Loucy (cell line): ENCODE measurements around the gene HOXA1.

Experiments used
- H2AFZ ChIP-seq: fragments of 200-600 bp; sonication (generic); 2 replicates; pipeline ENCODE4 v1.6.0; 2016; ENCODE audit warnings: antibody characterized with exemption, mild to moderate bottlenecking, low read length, moderate library complexity
- H3F3A ChIP-seq: fragments of 200-600 bp; 2 replicates; pipeline ENCODE4 v1.6.0; 2016; ENCODE audit warnings: antibody characterized with exemption, low read depth, mild to moderate bottlenecking
- H3K27me3 ChIP-seq: fragments of 200-600 bp; sonication (generic); 2 replicates; pipeline ENCODE4 v1.6.1; 2014; ENCODE audit warnings: low read length, mild to moderate bottlenecking; ENCODE audit not compliant: insufficient read depth, poor library complexity, severe bottlenecking
- H3K36me3 ChIP-seq: fragments of 200-600 bp; sonication (generic); 2 replicates; pipeline ENCODE4 v1.6.1; 2016; ENCODE audit warnings: low read length; ENCODE audit not compliant: insufficient read depth
- H3K4me1 ChIP-seq: fragments of 200-600 bp; sonication (generic); 2 replicates; pipeline ENCODE4 v1.5.1; 2014; ENCODE audit warnings: low read length, mild to moderate bottlenecking; ENCODE audit not compliant: insufficient read depth, poor library complexity, severe bottlenecking
- H3K4me2 ChIP-seq: fragments of 200-600 bp; sonication (generic); 2 replicates; pipeline ENCODE4 v1.6.0; 2014; ENCODE audit warnings: antibody characterized with exemption, low read length, low read depth, mild to moderate bottlenecking; ENCODE audit not compliant: poor library complexity, severe bottlenecking
- H3K4me3 ChIP-seq: fragments of 200-600 bp; sonication (generic); 2 replicates; pipeline ENCODE4 v1.5.1; 2014; ENCODE audit warnings: low read length, mild to moderate bottlenecking, mixed read lengths; ENCODE audit not compliant: poor library complexity, severe bottlenecking
- H3K79me2 ChIP-seq: fragments of 200-600 bp; sonication (generic); 2 replicates; pipeline ENCODE4 v1.6.1; 2014; ENCODE audit warnings: low read length; ENCODE audit not compliant: insufficient read depth
- H3K9ac ChIP-seq: fragments of 200-600 bp; sonication (generic); 2 replicates; pipeline ENCODE4 v1.6.0; 2014; ENCODE audit warnings: mild to moderate bottlenecking, low read depth, low read length, moderate library complexity; ENCODE audit not compliant: poor library complexity, severe bottlenecking
- H3K9me2 ChIP-seq: fragments of 200-600 bp; sonication (generic); replicated peaks from 2 replicates; pipeline ENCODE4 v1.6.1; 2016; ENCODE audit warnings: low read depth, low read length, mixed read lengths
- H3K9me3 ChIP-seq: fragments of 200-600 bp; sonication (generic); 2 replicates; pipeline ENCODE4 v1.6.1; 2014; ENCODE audit warnings: mild to moderate bottlenecking, antibody characterized with exemption, low read length, low read depth; ENCODE audit not compliant: insufficient read depth
- H4K20me1 ChIP-seq: fragments of 200-600 bp; sonication (generic); 2 replicates; pipeline ENCODE4 v1.6.0; 2014; ENCODE audit warnings: antibody characterized with exemption, low read length, mild to moderate bottlenecking; ENCODE audit not compliant: insufficient read depth, poor library complexity, severe bottlenecking
- EZH2phosphoT487 ChIP-seq: fragments of 200-600 bp; IDR thresholded peaks from 2 replicates; pipeline ENCODE4 v1.6.1; 2018; ENCODE audit warnings: antibody characterized with exemption, mild to moderate bottlenecking, moderate library complexity, borderline replicate concordance
- TF ChIP-seq, protein P1 (sequence below): fragments of 200-600 bp; sonication (generic); conservative IDR thresholded peaks from 2 replicates; pipeline ENCODE4 v1.5.1; 2014; ENCODE audit warnings: mild to moderate bottlenecking, antibody characterized with exemption, low read length

Gene HOXA1

DNA sequence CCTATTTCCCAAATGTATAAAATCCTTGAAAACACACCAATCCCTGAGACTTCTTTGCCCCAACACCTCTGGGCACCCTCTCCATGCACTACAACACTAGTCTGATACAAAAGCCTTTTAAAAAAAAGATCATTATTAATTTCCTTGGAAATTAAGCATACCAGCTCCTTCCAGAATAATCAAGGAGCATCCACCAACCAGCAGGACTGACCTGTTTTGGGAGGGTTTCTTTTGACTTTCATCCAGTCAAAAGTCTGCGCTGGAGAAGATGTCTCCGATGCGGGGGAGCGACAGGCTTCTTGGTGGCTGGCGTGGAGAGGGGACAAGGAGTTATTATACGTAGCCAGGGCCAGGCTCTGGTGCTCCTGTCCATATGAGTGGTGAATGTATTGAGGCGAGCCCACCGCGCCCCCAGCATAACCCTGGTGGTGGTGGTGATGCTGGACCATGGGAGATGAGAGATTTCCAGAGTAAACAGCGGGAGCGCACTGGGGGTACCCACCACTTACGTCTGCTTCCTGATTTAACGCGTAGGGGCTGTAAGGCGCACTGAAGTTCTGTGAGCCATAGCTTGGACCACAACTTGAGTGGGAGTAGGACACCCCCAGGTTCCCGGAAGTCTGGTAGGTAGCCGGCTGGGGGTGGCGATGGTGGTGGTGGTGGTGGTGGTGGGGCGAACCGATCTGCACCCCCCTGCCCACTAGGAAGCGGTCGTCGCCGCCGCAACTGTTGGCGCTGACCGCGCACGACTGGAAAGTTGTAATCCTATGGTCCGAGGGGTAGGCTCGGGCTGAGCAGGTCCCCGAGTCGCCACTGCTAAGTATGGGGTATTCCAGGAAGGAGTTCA lies 527 bp downstream of the HOXA1 start:
- Histone ChIP-seq H3K4me2 (peak overlapping the region; percentile 89), H4K20me1 (peaks cover 17% of the 10 kb centered on the region), H3K79me2 (peaks cover 62% of the 10 kb centered on the region), H3K4me1 (peaks cover 58% of the 10 kb centered on the region), H2AFZ (peak overlapping the region; percentile 89), H3K9ac (peak overlapping the region; percentile 76), H3K9me3 (no peaks in the 10 kb centered on the region), H3K36me3 (no peaks in the 10 kb centered on the region), H3K27me3 (no peaks in the 10 kb centered on the region), H3K9me2 (no peaks in the 10 kb centered on the region), H3F3A (no peaks in the 10 kb centered on the region), H3K4me3 (peak overlapping the region; percentile 88)
- TF ChIP-seq, protein P1, sequence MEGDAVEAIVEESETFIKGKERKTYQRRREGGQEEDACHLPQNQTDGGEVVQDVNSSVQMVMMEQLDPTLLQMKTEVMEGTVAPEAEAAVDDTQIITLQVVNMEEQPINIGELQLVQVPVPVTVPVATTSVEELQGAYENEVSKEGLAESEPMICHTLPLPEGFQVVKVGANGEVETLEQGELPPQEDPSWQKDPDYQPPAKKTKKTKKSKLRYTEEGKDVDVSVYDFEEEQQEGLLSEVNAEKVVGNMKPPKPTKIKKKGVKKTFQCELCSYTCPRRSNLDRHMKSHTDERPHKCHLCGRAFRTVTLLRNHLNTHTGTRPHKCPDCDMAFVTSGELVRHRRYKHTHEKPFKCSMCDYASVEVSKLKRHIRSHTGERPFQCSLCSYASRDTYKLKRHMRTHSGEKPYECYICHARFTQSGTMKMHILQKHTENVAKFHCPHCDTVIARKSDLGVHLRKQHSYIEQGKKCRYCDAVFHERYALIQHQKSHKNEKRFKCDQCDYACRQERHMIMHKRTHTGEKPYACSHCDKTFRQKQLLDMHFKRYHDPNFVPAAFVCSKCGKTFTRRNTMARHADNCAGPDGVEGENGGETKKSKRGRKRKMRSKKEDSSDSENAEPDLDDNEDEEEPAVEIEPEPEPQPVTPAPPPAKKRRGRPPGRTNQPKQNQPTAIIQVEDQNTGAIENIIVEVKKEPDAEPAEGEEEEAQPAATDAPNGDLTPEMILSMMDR, result no peak
- no peak for TF ChIP-seq EZH2phosphoT487

DNA sequence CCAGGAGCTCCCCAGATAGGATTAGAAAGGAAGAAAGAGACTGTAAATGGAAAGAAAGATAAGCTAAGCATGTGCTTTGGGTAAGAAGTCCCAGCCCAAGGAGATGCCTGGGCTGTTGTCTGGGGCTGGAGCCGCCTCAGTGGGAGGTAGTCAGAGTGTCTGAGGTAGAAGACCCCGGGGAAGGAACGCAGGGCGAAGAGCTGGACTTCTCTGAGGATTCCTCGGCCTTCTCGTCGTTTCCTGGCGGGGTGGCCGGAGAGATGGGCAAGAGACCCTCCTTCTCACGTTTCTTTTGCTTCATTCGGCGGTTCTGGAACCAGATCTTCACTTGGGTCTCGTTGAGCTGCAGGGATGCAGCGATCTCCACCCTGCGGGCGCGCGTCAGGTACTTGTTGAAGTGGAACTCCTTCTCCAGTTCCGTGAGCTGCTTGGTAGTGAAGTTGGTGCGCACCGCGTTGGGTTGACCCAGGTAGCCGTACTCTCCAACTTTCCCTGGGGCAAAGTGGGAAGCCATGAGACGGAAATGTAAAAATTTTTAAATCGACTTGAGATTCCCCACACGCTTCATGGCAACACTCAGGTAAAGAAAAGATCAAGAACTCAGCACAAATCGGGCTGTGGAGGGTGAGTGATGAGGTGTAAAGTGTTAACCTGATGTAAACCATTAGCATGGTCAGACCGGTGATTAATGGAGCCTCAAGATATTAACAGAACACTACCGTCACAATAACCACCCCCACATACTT lies 1.3 kb downstream of the HOXA1 start:
- Histone ChIP-seq H3K4me2 (peak overlapping the region; percentile 89), H4K20me1 (peaks cover 17% of the 10 kb centered on the region)

DNA sequence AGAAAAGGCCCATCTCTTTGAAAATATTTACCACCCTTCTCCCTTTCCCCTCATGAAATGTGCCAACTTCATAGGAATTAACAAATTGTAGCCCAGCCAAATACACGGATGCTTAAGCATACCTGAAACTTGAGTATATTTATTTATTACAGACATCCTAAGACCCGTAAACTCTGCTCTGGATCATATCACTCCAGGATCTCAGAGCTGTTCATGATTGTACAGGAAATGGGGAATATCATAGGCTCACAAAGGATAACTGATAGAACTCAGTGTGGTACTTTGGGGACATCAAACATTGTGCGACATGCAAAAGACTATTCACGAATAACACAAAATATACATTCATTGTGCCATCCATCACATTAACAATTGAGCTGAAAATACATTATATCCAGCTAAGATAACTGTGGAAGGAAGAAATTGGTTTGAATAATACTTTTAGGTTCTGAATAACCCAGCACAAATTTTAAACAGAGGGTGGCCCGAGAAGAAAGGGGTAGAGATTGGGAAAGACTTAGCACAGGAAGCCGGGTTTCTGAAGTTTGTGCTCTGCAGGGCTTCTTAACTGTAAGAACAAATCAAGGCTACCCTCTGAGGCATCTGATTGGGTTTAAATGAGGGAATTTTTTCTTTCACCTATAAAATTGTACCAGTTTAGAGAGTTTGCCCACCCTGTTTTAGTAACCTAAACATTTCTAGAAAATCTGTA lies 2.5 kb downstream of the HOXA1 start:
- Histone ChIP-seq H3K36me3 (no peaks in the 10 kb centered on the region), H3F3A (no peaks in the 10 kb centered on the region), H3K9ac (no peak overlapping the region), H4K20me1 (peaks cover 12% of the 10 kb centered on the region), H3K4me2 (peak overlapping the region; percentile 89), H3K4me3 (no peak overlapping the region), H3K79me2 (peaks cover 42% of the 10 kb centered on the region), H3K4me1 (peaks cover 54% of the 10 kb centered on the region), H2AFZ (no peak overlapping the region), H3K27me3 (no peaks in the 10 kb centered on the region), H3K9me2 (no peaks in the 10 kb centered on the region), H3K9me3 (no peaks in the 10 kb centered on the region)
- TF ChIP-seq, protein P1, result no peak
- TF ChIP-seq EZH2phosphoT487, result no peak

More for the DNA sequence above, 1.3 kb downstream of the HOXA1 start:
- no peaks in the 10 kb centered on the region for H3K27me3 ChIP-seq
- H3K9ac ChIP-seq, result peak overlapping the region; percentile 76
- H3F3A ChIP-seq, result no peaks in the 10 kb centered on the region
- H3K9me3 ChIP-seq, result no peaks in the 10 kb centered on the region
- H3K79me2 ChIP-seq, result peaks cover 54% of the 10 kb centered on the region
- TF ChIP-seq EZH2phosphoT487, result no peak
- TF ChIP-seq, protein P1, result no peak
- H3K4me1 ChIP-seq, result peaks cover 58% of the 10 kb centered on the region
- H3K4me3 ChIP-seq, result peak overlapping the region; percentile 88
- no peak overlapping the region for H2AFZ ChIP-seq
- H3K36me3 ChIP-seq, result no peaks in the 10 kb centered on the region
- H3K9me2 ChIP-seq, result no peaks in the 10 kb centered on the region
